ENCODE results near the gene STXBP1. TPM values are rescaled to one million over a fixed set of nuclear protein-coding genes. Genes with fewer than 3 reads are reported as not detected.

The STXBP1 gene
- total and polyA plus RNA-seq, 2 experiments from 2014 or later: 28.5 to 43.7 TPM

GRCh38 chr9:127720865-127721227, 108.8 kb downstream of the STXBP1 start:
- H3F3A ChIP-seq (ENCODE audit: insufficient read depth): peaks cover 9% of the 10 kb centered on the region; the same call in 1 of the 2 replicates
- no peaks in the 10 kb centered on the region for H4K20me1 ChIP-seq (ENCODE audit: insufficient read depth)
- H3K36me3 ChIP-seq (ENCODE audit: low read depth): no peaks in the 10 kb centered on the region
- H3K9me3 ChIP-seq (ENCODE audit: low read depth): no peaks in the 10 kb centered on the region
- no peak for DNase-seq
- H3K27ac ChIP-seq: no peak overlapping the region
- H3K4me3 ChIP-seq: no peak overlapping the region
- H3K9me2 ChIP-seq (ENCODE audit: insufficient read depth): no peaks in the 10 kb centered on the region
- H3K79me2 ChIP-seq (ENCODE audit: insufficient read depth): no peaks in the 10 kb centered on the region
- TF ChIP-seq EZH2phosphoT487 (IDR thresholded peaks at IDR 0.05; ENCODE audit: insufficient read depth, low read depth) (no peak), EZH2 (IDR thresholded peaks at IDR 0.05; ENCODE audit: insufficient read depth, poor library complexity, severe bottlenecking) (no peak)
- H2AFZ ChIP-seq: no peak overlapping the region
- in situ Hi-C loops (cut with MboI): no loop called here
- H3K4me1 ChIP-seq (ENCODE audit: insufficient read depth): peaks cover 18% of the 10 kb centered on the region
- H3K27me3 ChIP-seq (replicated peaks; ENCODE audit: insufficient read depth): no peaks in the 10 kb centered on the region
- no peak overlapping the region for H3K4me2 ChIP-seq (ENCODE audit: unreplicated experiment)
- H3K9ac ChIP-seq: no peak overlapping the region

- H3K79me2 ChIP-seq (ENCODE audit: insufficient read depth): no peaks in the 10 kb centered on the region
- no peak overlapping the region for H3K27ac ChIP-seq
- peaks cover 15% of the 10 kb centered on the region for H3K4me1 ChIP-seq (ENCODE audit: insufficient read depth)
- H3K9me2 ChIP-seq (ENCODE audit: insufficient read depth): no peaks in the 10 kb centered on the region
- DNase-seq: no peak
- H2AFZ ChIP-seq: no peak overlapping the region
- in situ Hi-C loops (cut with MboI): no loop called here
- no peaks in the 10 kb centered on the region for H4K20me1 ChIP-seq (ENCODE audit: insufficient read depth)
- no peaks in the 10 kb centered on the region for H3K36me3 ChIP-seq (ENCODE audit: low read depth)
- no peak for TF ChIP-seq EZH2 (IDR thresholded peaks at IDR 0.05; ENCODE audit: insufficient read depth, poor library complexity, severe bottlenecking)
- TF ChIP-seq EZH2phosphoT487 (IDR thresholded peaks at IDR 0.05; ENCODE audit: insufficient read depth, low read depth): no peak
- H3F3A ChIP-seq (ENCODE audit: insufficient read depth): peaks cover 9% of the 10 kb centered on the region; the same call in 1 of the 2 replicates
- no peaks in the 10 kb centered on the region for H3K27me3 ChIP-seq (replicated peaks; ENCODE audit: insufficient read depth)
- H3K9me3 ChIP-seq (ENCODE audit: low read depth): no peaks in the 10 kb centered on the region
- H3K4me3 ChIP-seq: no peak overlapping the region
- H3K9ac ChIP-seq: no peak overlapping the region
- H3K4me2 ChIP-seq (ENCODE audit: unreplicated experiment): no peak overlapping the region
- 71 to 77% methylated on average over 8 to 11 of the region's 11 CpGs for WGBS, 2 experiments (ENCODE audit: low coverage in 1 of 2, low lambda C conversion rate in 2 of 2, missing lambda C conversion rate in 2 of 2)
These were observed 109.3 kb downstream of the STXBP1 start for GRCh38 chr9:127721391-127721821.

GRCh38 chr9:127722055-127722745, 110.1 kb downstream of the STXBP1 start:
- H2AFZ ChIP-seq: no peak overlapping the region

GRCh38 chr9:127723013-127723412, 110.9 kb downstream of the STXBP1 start:
- Histone ChIP-seq H3K27me3 (replicated peaks; ENCODE audit: insufficient read depth) (no peaks in the 10 kb centered on the region), H3K9me2 (ENCODE audit: insufficient read depth) (no peaks in the 10 kb centered on the region), H4K20me1 (ENCODE audit: insufficient read depth) (no peaks in the 10 kb centered on the region), H3K79me2 (ENCODE audit: insufficient read depth) (no peaks in the 10 kb centered on the region), H3K4me2 (ENCODE audit: unreplicated experiment) (no peak overlapping the region), H2AFZ (no peak overlapping the region), H3K4me1 (ENCODE audit: insufficient read depth) (peaks cover 14% of the 10 kb centered on the region), H3K27ac (no peak overlapping the region), H3F3A (ENCODE audit: insufficient read depth) (peaks cover 9% of the 10 kb centered on the region; the same call in 1 of the 2 replicates), H3K4me3 (no peak overlapping the region), H3K36me3 (ENCODE audit: low read depth) (no peaks in the 10 kb centered on the region), H3K9ac (no peak overlapping the region), H3K9me3 (ENCODE audit: low read depth) (no peaks in the 10 kb centered on the region)
- WGBS, 2 experiments (ENCODE audit: low coverage in 1 of 2, low lambda C conversion rate in 2 of 2, missing lambda C conversion rate in 2 of 2): 89 to 92% methylated on average over 13 of the region's 13 CpGs
- in situ Hi-C loops (cut with MboI): no loop called here
- TF ChIP-seq EZH2 (IDR thresholded peaks at IDR 0.05; ENCODE audit: insufficient read depth, poor library complexity, severe bottlenecking) (no peak), EZH2phosphoT487 (IDR thresholded peaks at IDR 0.05; ENCODE audit: insufficient read depth, low read depth) (no peak)
- no peak for DNase-seq

More at GRCh38 chr9:127722055-127722745, 110.1 kb downstream of the STXBP1 start:
- Histone ChIP-seq H3K9me2 (ENCODE audit: insufficient read depth) (no peaks in the 10 kb centered on the region), H4K20me1 (ENCODE audit: insufficient read depth) (no peaks in the 10 kb centered on the region), H3K4me2 (ENCODE audit: unreplicated experiment) (no peak overlapping the region), H3K9me3 (ENCODE audit: low read depth) (no peaks in the 10 kb centered on the region), H3K36me3 (ENCODE audit: low read depth) (no peaks in the 10 kb centered on the region), H3F3A (ENCODE audit: insufficient read depth) (peaks cover 9% of the 10 kb centered on the region; the same call in 1 of the 2 replicates), H3K4me1 (ENCODE audit: insufficient read depth) (peaks cover 14% of the 10 kb centered on the region), H3K27ac (no peak overlapping the region), H3K4me3 (no peak overlapping the region), H3K27me3 (replicated peaks; ENCODE audit: insufficient read depth) (no peaks in the 10 kb centered on the region), H3K9ac (no peak overlapping the region), H3K79me2 (ENCODE audit: insufficient read depth) (no peaks in the 10 kb centered on the region)
- DNase-seq: no peak
- TF ChIP-seq EZH2phosphoT487 (IDR thresholded peaks at IDR 0.05; ENCODE audit: insufficient read depth, low read depth) (no peak), EZH2 (IDR thresholded peaks at IDR 0.05; ENCODE audit: insufficient read depth, poor library complexity, severe bottlenecking) (no peak)
- in situ Hi-C loops (cut with MboI): no loop called here
- WGBS, 2 experiments (ENCODE audit: low coverage in 1 of 2, low lambda C conversion rate in 2 of 2, missing lambda C conversion rate in 2 of 2): 79 to 80% methylated on average over 12 of the region's 12 CpGs

All from GM23248 (cell line).